ENCODE data around the gene AMER3.

The AMER3 gene

GRCh38 chr2:130785466-130786055 lies 30.2 kb downstream of the AMER3 start:
- DNase-seq: no peak

- no peak for DNase-seq
Measured at GRCh38 chr2:130786076-130786475, 30.7 kb downstream of the AMER3 start.

DNA sequence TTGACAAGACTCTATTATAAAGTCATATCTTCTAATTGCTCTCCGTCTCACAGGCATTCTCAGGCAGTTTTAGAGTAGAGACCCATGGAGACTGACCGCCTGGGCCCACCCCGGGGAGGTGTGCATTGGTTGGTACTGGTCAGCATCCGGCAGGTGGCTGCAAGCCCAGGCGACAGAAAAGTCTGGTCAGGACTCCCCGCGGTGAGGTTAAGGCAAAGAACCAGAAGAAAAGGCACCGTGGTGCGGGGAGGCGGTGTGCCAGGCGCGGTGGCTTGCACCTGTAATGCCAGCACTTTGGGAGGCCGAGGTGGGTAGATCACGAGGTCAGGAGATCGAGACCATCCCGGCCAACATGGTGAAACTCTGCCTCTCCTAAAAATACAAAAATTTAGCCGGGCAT lies 32.5 kb downstream of the AMER3 start:
- no peak for DNase-seq

- DNase-seq: no peak
Measured at GRCh38 chr2:130790312-130790711, 35.0 kb downstream of the AMER3 start.

GRCh38 chr2:130790804-130791616 lies 35.7 kb downstream of the AMER3 start:
- DNase-seq: no peak

GRCh38 chr2:130791617-130791939 lies 36.2 kb downstream of the AMER3 start:
- no peak for DNase-seq

DNA sequence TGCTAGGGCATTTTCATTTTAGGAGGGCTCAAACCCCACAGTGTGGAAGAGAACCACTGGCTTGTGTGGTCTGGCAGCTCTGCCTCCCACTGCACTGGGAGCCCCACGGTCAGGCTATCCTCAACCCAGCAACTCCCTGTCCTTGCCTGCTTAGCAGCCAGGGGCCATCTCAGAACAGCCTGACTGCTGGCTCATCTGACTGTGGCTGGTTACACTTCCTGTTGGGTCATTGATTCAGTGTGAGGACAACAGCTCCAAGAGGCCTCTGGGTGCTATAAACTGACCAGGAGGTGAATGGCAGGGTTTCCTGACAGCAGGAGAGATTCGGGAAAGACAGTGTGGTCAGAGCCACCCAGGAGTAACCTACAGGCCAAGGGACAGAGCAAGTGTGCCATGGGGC lies 40.1 kb downstream of the AMER3 start:
- no peak for DNase-seq

- no peak for DNase-seq
Measured at GRCh38 chr2:130796290-130796689, 41.0 kb downstream of the AMER3 start.

DNA sequence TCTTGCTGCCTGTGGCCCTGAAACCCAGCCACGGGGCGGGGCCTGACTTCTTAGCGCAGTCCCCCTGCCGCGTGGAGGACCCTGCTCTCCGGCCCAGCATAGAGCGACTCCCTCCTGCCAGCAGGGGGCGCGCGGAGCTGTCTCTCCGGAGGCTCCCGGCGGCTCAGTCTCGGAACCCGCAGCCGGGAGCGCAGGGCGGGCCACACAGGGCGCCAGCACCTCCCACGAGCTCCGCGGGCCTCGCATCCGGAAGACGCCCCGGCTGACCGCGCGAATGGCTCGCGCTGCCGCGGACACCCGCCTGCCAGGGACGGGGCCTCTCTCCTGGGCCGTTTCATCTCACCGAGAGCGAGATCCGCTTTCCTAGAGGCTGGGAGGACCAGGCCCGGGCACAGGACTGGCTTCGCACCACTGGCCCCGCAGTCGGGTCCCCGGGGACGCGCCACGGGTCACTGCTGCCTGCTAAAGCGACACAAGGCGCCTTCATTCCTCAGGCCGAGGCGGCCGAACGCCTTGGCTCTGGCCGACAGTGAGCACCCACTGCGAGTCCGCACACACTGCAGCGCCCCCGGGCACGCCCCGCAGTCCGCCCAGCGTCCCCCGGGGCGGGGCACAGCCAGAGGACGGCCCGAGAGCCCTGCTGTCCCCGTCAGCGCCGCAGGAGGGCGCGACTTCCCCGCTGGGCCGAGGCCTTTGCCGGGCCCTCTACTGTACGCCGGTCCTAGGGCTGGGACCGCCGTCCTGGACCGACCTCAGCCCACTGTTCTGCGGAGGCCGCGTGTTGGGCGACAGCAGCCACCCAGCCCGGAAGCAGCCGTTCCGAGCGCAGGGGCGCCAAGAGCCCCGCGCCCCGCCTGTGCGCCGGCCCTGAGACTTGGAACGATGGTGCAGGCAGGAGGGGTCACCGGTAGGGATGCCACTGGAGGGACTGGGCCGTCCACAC lies 42.4 kb downstream of the AMER3 start:
- peak; percentile 89 for DNase-seq

DNA sequence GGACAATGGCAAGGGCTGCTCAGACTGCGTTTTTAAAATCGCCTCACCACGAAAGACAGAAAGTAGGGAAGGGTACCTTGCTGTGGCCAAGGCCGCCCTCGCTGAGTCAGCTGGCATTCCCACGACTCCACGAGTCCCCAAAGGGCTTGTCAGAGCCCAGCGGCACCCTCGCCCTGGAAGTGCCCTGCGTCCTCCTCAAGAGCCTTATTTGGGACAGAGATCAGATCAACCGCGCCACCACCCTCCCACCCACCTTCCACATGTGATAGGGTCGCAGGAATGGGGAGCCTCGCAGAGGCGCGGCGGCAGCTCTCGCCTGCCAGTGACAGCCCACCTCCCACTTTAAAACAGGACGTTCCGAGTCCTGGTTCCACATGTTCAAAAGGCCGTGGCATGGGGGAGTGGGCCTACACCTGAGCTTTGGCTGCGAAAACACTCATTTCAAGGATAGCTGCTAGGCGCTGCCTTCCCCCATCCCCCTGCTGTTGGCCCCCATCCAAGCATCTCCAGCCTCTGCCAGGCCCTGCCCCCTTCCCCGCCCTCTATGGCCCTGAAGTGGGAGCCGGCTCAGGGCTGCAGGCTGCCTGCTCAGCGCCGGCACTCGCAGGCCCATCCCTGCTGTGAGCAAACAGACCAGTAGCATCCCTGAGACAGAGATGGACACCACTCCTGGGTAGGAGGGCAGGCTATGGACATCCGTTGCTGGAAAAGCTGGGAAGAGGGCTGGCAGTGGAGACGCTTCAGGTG lies 43.3 kb downstream of the AMER3 start:
- no peak for DNase-seq

DNA sequence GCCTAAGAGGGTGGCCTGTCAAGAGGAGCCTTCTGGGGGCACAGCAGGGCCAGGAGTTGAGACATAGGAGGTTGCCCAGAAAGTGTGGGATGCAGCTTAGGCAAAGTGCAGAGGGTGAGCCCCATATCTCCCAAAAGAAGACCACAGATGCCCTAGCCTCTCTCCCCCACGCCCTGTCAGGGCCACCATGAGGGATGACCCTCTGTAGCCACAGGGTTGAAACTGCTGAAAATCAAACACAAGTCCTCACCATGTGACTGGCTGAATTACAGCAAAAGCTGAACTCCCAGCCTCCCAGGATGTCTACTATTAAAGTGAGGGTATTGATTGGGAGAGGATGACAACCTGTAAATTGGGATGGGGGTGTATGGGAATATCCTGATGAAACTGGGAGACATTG lies 44.0 kb downstream of the AMER3 start:
- DNase-seq: no peak

GRCh38 chr2:130805613-130806012 lies 50.3 kb downstream of the AMER3 start:
- no peak for DNase-seq

DNA sequence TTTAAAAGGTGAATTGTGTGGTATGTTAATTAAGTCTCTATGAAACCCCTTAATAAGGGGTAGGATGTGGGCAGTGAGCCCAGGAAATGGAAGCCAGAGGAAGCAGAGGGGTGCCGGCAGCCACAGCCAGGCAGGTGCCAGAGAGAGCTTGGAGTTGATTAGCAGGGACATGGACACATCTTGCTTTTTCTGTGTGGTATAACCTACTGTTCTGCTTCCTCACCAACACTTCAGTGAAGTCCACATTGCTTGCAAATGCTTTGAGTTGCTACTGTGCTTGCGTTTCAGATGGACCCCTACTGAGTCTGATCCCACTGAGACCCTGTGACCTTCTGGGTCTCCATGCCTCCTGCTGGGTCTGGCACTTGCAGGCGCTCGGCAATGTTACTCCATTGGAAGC lies 51.0 kb downstream of the AMER3 start:
- no peak for DNase-seq

GRCh38 chr2:130807659-130808385 lies 52.5 kb downstream of the AMER3 start:
- DNase-seq: no peak

GRCh38 chr2:130808482-130809268 lies 53.3 kb downstream of the AMER3 start:
- DNase-seq: no peak

- DNase-seq: no peak
Measured at GRCh38 chr2:130810490-130810889, 55.1 kb downstream of the AMER3 start.

- no peak for DNase-seq
Measured at GRCh38 chr2:130813722-130814121, 58.4 kb downstream of the AMER3 start.

GRCh38 chr2:130814931-130815680 lies 59.8 kb downstream of the AMER3 start:
- DNase-seq: no peak
